Measurements from ENCODE around the gene USP15.

The USP15 gene

DNA sequence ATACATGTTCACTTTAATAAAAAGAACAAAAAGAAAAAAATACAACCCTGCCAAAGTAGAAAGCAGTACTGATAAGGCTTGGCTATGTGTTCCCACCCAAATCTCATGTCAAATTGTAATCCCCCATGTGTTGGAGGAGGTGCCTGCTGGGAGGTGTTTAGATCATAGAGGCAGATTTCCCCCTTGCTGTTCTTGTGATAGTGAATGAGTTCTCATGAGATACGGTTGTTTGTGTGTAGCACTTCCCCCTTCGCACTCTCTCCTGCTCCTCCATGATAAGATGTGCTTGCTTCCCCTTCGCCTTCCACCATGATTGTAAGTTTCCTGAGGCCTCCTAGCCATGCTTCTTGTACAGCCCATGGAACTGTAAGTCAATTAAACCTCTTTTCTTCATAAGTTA lies 59.9 kb downstream of the USP15 start:
- H3K36me3 ChIP-seq (ENCODE audit: low read length): peaks cover 56% of the 10 kb centered on the region
- no peak overlapping the region for H3K27ac ChIP-seq (ENCODE audit: low read depth, low read length)
- H3F3A ChIP-seq (ENCODE audit: insufficient read depth): no peaks in the 10 kb centered on the region
- no peaks in the 10 kb centered on the region for H3K9me2 ChIP-seq (replicated peaks; ENCODE audit: insufficient read depth, low read length)
- no peaks in the 10 kb centered on the region for H3K27me3 ChIP-seq (ENCODE audit: low read length)
- H3K9me3 ChIP-seq (ENCODE audit: insufficient read depth, low read length): no peaks in the 10 kb centered on the region
- H2AFZ ChIP-seq (ENCODE audit: low read depth, low read length, severe bottlenecking): no peak overlapping the region
- no peak for TF ChIP-seq EZH2phosphoT487 (conservative IDR thresholded peaks at IDR 0.05; ENCODE audit: low read length)
- TF ChIP-seq, protein P1, sequence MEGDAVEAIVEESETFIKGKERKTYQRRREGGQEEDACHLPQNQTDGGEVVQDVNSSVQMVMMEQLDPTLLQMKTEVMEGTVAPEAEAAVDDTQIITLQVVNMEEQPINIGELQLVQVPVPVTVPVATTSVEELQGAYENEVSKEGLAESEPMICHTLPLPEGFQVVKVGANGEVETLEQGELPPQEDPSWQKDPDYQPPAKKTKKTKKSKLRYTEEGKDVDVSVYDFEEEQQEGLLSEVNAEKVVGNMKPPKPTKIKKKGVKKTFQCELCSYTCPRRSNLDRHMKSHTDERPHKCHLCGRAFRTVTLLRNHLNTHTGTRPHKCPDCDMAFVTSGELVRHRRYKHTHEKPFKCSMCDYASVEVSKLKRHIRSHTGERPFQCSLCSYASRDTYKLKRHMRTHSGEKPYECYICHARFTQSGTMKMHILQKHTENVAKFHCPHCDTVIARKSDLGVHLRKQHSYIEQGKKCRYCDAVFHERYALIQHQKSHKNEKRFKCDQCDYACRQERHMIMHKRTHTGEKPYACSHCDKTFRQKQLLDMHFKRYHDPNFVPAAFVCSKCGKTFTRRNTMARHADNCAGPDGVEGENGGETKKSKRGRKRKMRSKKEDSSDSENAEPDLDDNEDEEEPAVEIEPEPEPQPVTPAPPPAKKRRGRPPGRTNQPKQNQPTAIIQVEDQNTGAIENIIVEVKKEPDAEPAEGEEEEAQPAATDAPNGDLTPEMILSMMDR (IDR thresholded peaks at IDR 0.05; ENCODE audit: insufficient read depth, low read length, poor library complexity, severe bottlenecking): no peak
- 0 out of 2 replicates have a peak, but pooled peaks cover 8% of the 10 kb centered on the region for H4K20me1 ChIP-seq (ENCODE audit: low read depth, low read length)
- peaks cover 8% of the 10 kb centered on the region for H3K79me2 ChIP-seq (ENCODE audit: insufficient read depth, low read length)
- no peak overlapping the region for H3K9ac ChIP-seq (ENCODE audit: low read length)
- H3K4me2 ChIP-seq (ENCODE audit: low read depth, low read length, poor library complexity, severe bottlenecking): no peak overlapping the region
- no peak overlapping the region for H3K4me3 ChIP-seq (ENCODE audit: insufficient read depth, low read length, poor library complexity, severe bottlenecking)

DNA sequence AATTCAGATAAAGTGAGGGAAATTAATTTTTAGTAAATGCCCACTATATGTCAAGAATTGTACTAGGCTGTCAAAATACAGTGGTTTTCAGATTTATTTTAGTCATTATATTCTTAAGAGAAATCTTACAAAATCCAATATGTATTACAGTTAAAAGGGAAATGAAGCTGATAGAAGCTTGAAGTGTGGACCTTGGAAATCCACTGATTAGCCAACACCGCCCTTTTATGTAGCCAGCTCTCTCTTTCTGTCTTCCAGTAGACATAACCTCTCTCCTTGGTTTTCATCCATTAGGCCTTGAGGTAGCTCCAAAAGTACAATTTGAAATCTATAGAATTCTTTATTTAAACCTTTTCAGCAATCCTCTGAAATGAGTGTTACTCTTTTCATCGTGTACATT lies 63.2 kb downstream of the USP15 start:
- Histone ChIP-seq H3K27me3 (ENCODE audit: low read length) (no peaks in the 10 kb centered on the region), H3K9me3 (ENCODE audit: insufficient read depth, low read length) (no peaks in the 10 kb centered on the region), H2AFZ (ENCODE audit: low read depth, low read length, severe bottlenecking) (no peak overlapping the region), H3K4me2 (ENCODE audit: low read depth, low read length, poor library complexity, severe bottlenecking) (no peak overlapping the region), H3F3A (ENCODE audit: insufficient read depth) (no peaks in the 10 kb centered on the region; the same call in 1 of the 2 replicates), H3K9me2 (replicated peaks; ENCODE audit: insufficient read depth, low read length) (no peaks in the 10 kb centered on the region), H3K36me3 (ENCODE audit: low read length) (peaks cover 51% of the 10 kb centered on the region), H3K9ac (ENCODE audit: low read length) (no peak overlapping the region), H3K79me2 (ENCODE audit: insufficient read depth, low read length) (peaks cover 8% of the 10 kb centered on the region; the same call in 1 of the 2 replicates), H3K27ac (ENCODE audit: low read depth, low read length) (no peak overlapping the region), H4K20me1 (ENCODE audit: low read depth, low read length) (0 out of 2 replicates have a peak, but pooled peaks cover 8% of the 10 kb centered on the region), H3K4me3 (ENCODE audit: insufficient read depth, low read length, poor library complexity, severe bottlenecking) (no peak overlapping the region)
- TF ChIP-seq, protein P1 (IDR thresholded peaks at IDR 0.05; ENCODE audit: insufficient read depth, low read length, poor library complexity, severe bottlenecking): no peak
- TF ChIP-seq EZH2phosphoT487 (conservative IDR thresholded peaks at IDR 0.05; ENCODE audit: low read length): no peak

DNA sequence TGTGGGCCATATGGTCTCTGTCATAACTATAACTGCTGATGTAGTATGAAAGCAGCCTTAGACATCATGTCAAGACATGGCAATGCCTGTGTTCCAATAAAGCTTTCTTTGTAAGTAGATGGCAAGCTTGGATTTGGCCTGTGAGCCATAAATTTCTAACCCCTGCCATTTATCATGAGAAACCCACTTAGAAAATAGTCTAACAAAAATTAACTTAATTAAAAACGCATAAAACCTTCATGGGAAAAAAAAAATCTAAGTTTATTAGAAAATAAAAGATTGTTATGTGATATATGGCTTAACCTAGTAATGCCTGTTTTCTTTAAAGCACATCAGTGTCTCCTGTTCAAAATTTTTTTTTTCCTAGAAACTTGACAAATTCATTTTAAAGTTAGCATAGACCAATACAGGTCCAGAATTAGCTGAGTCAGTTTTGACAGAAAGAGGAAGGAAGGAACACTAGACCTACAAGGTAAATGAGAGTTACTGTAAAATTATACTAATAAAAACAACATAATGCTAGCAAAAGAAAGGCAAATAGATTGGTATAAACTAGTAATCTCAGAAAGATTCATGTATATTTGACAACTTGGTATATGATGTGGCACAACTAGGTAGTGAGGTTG lies 68.2 kb downstream of the USP15 start:
- H4K20me1 ChIP-seq (ENCODE audit: low read depth, low read length): 0 out of 2 replicates have a peak, but pooled peaks cover 4% of the 10 kb centered on the region
- no peak for TF ChIP-seq EZH2phosphoT487 (conservative IDR thresholded peaks at IDR 0.05; ENCODE audit: low read length)
- TF ChIP-seq, protein P1 (IDR thresholded peaks at IDR 0.05; ENCODE audit: insufficient read depth, low read length, poor library complexity, severe bottlenecking): no peak
- H3K9me2 ChIP-seq (replicated peaks; ENCODE audit: insufficient read depth, low read length): no peaks in the 10 kb centered on the region
- H2AFZ ChIP-seq (ENCODE audit: low read depth, low read length, severe bottlenecking): no peak overlapping the region
- H3K9ac ChIP-seq (ENCODE audit: low read length): no peak overlapping the region
- H3K4me2 ChIP-seq (ENCODE audit: low read depth, low read length, poor library complexity, severe bottlenecking): no peak overlapping the region
- no peaks in the 10 kb centered on the region for H3K9me3 ChIP-seq (ENCODE audit: insufficient read depth, low read length)
- H3K27me3 ChIP-seq (ENCODE audit: low read length): no peaks in the 10 kb centered on the region
- no peak overlapping the region for H3K27ac ChIP-seq (ENCODE audit: low read depth, low read length)
- peaks cover 26% of the 10 kb centered on the region; the same call in 1 of the 2 replicates for H3K36me3 ChIP-seq (ENCODE audit: low read length)
- H3K79me2 ChIP-seq (ENCODE audit: insufficient read depth, low read length): no peaks in the 10 kb centered on the region
- no peak overlapping the region for H3K4me3 ChIP-seq (ENCODE audit: insufficient read depth, low read length, poor library complexity, severe bottlenecking)
- no peaks in the 10 kb centered on the region; the same call in 1 of the 2 replicates for H3F3A ChIP-seq (ENCODE audit: insufficient read depth)
